H9 (cell line): ENCODE measurements around the gene ANKS1B. TPM values are rescaled to one million over a fixed set of nuclear protein-coding genes. Genes with fewer than 3 reads are reported as not detected.

Experiments used
- DNase-seq: peaks from one replicate; pipeline ENCODE4 v3.0.0-alpha.2; 2017
- H2AFZ ChIP-seq: one replicate; pipeline ENCODE4 v1.6.1; 2013; ENCODE audit warnings: mild to moderate bottlenecking, low read length, control low read depth, moderate library complexity
- H2AK5ac ChIP-seq: 2 replicates; pipeline ENCODE4 v1.6.1; 2013; ENCODE audit warnings: low read length, control low read depth, mixed read lengths; ENCODE audit not compliant: insufficient read length
- H2BK120ac ChIP-seq: one replicate; pipeline ENCODE4 v1.6.1; 2013; ENCODE audit warnings: low read depth, mild to moderate bottlenecking, low read length, control low read depth, inconsistent platforms; ENCODE audit not compliant: poor library complexity, severe bottlenecking
- H2BK12ac ChIP-seq: 2 replicates; pipeline ENCODE4 v1.6.1; 2013; ENCODE audit warnings: low read length, control low read depth, mixed read lengths, low read depth; ENCODE audit not compliant: insufficient read length
- H2BK15ac ChIP-seq: 2 replicates; pipeline ENCODE4 v1.6.1; 2013; ENCODE audit warnings: low read depth, low read length, control low read depth
- H2BK20ac ChIP-seq: one replicate; pipeline ENCODE4 v1.6.1; 2013; ENCODE audit warnings: low read depth, mild to moderate bottlenecking, low read length, control low read depth, inconsistent platforms; ENCODE audit not compliant: poor library complexity, severe bottlenecking
- H2BK5ac ChIP-seq: 2 replicates; pipeline ENCODE4 v1.6.1; 2013; ENCODE audit warnings: low read length, control low read depth, mixed read lengths; ENCODE audit not compliant: insufficient read length
- H3K14ac ChIP-seq: 2 replicates; pipeline ENCODE4 v1.6.1; 2013; ENCODE audit warnings: low read length, control low read depth; ENCODE audit not compliant: insufficient read depth
- H3K18ac ChIP-seq: 2 replicates; pipeline ENCODE4 v1.6.1; 2013; ENCODE audit warnings: low read depth, mild to moderate bottlenecking, mixed read lengths, low read length, control low read depth; ENCODE audit not compliant: insufficient read length
- H3K23ac ChIP-seq: 2 replicates; pipeline ENCODE4 v1.6.1; 2013; ENCODE audit warnings: low read length, control low read depth, mixed read lengths, low read depth; ENCODE audit not compliant: insufficient read length
- H3K23me2 ChIP-seq: 2 replicates; pipeline ENCODE4 v1.6.1; 2013; ENCODE audit warnings: low read depth, mild to moderate bottlenecking, mixed read lengths, low read length, control low read depth; ENCODE audit not compliant: insufficient read length, poor library complexity, severe bottlenecking
- H3K27ac ChIP-seq: 2 replicates; pipeline ENCODE4 v1.5.1; 2013; ENCODE audit warnings: low read length, control low read depth, mixed read lengths, low read depth; ENCODE audit not compliant: insufficient read length
- H3K27me3 ChIP-seq: 2 replicates; pipeline ENCODE4 v1.6.1; 2013; ENCODE audit warnings: low read length, control low read depth, inconsistent platforms; ENCODE audit not compliant: insufficient read depth
- H3K4ac ChIP-seq: 2 replicates; pipeline ENCODE4 v1.6.1; 2013; ENCODE audit warnings: low read depth, mild to moderate bottlenecking, control low read depth, inconsistent platforms, low read length, moderate library complexity
- H3K4me1 ChIP-seq: 2 replicates; pipeline ENCODE4 v1.6.1; 2013; ENCODE audit warnings: low read length, control low read depth, inconsistent platforms; ENCODE audit not compliant: insufficient read depth
- H3K4me2 ChIP-seq: 2 replicates; pipeline ENCODE4 v1.6.1; 2013; ENCODE audit warnings: low read length, control low read depth, mixed read lengths; ENCODE audit not compliant: insufficient read length, insufficient read depth
- H3K56ac ChIP-seq: 2 replicates; pipeline ENCODE4 v1.6.1; 2013; ENCODE audit warnings: low read depth, mild to moderate bottlenecking, mixed read lengths, low read length, control low read depth; ENCODE audit not compliant: insufficient read length
- H3K79me1 ChIP-seq: 2 replicates; pipeline ENCODE4 v1.6.1; 2013; ENCODE audit warnings: low read depth, mild to moderate bottlenecking, moderate library complexity, low read length, control low read depth, inconsistent platforms; ENCODE audit not compliant: insufficient read depth, poor library complexity, severe bottlenecking
- H3K79me2 ChIP-seq: 2 replicates; pipeline ENCODE4 v1.6.1; 2013; ENCODE audit warnings: low read length, control low read depth, inconsistent platforms; ENCODE audit not compliant: insufficient read depth
- H3K9ac ChIP-seq: 2 replicates; pipeline ENCODE4 v1.6.1; 2013; ENCODE audit warnings: low read length, control low read depth, mixed read lengths; ENCODE audit not compliant: insufficient read length; ENCODE audit errors: extremely low read depth
- H3K9me3 ChIP-seq: one replicate; pipeline ENCODE4 v1.6.1; 2013; ENCODE audit warnings: low read depth, low read length, inconsistent platforms; ENCODE audit not compliant: control insufficient read depth
- H3T11ph ChIP-seq: one replicate; pipeline ENCODE4 v1.6.1; 2013; ENCODE audit warnings: mild to moderate bottlenecking, low read length, control low read depth, inconsistent platforms
- H4K20me1 ChIP-seq: one replicate; pipeline ENCODE4 v1.6.1; 2013; ENCODE audit not compliant: control insufficient read depth, insufficient read length, insufficient read depth
- H4K5ac ChIP-seq: 2 replicates; pipeline ENCODE4 v1.6.1; 2013; ENCODE audit warnings: low read depth, mild to moderate bottlenecking, mixed read lengths, low read length, control low read depth; ENCODE audit not compliant: insufficient read length
- H4K8ac ChIP-seq: replicated peaks from 2 replicates; pipeline ENCODE4 v1.6.1; 2013; ENCODE audit warnings: low read length, control low read depth, mixed read lengths, low read depth; ENCODE audit not compliant: insufficient read length
- H4K91ac ChIP-seq: 2 replicates; pipeline ENCODE4 v1.6.1; 2013; ENCODE audit warnings: low read depth, mild to moderate bottlenecking, moderate library complexity, mixed read lengths, low read length, control low read depth; ENCODE audit not compliant: insufficient read length
- H3K27ac Mint-ChIP-seq, 3 experiments: 2 replicates in 2 of 3; 3 replicates in 1 of 3; pipeline ENCODE4 v1.8.0; 2020 to 2021; ENCODE audit warnings: mixed read lengths in 3 of 3, mild to moderate bottlenecking in 1 of 3, moderate library complexity in 1 of 3
- H3K27me3 Mint-ChIP-seq: 2 replicates; pipeline ENCODE4 v1.8.0; 2021; ENCODE audit warnings: low read depth, mild to moderate bottlenecking, moderate library complexity, mixed read lengths
- H3K36me3 Mint-ChIP-seq, 3 experiments: 2 replicates in 2 of 3; 3 replicates in 1 of 3; pipeline ENCODE4 v1.8.0; 2020 to 2021; ENCODE audit warnings: low read depth in 3 of 3, mixed read lengths in 3 of 3; ENCODE audit not compliant: insufficient read depth in 1 of 3
- H3K4me1 Mint-ChIP-seq, 2 experiments: 2 replicates each; pipeline ENCODE4 v1.8.0; 2020; ENCODE audit warnings: mixed read lengths in 2 of 2
- H3K4me3 Mint-ChIP-seq, 2 experiments: 2 replicates in 1 of 2; 3 replicates in 1 of 2; pipeline ENCODE4 v1.8.0; 2020 to 2021; ENCODE audit warnings: mild to moderate bottlenecking in 2 of 2, mixed read lengths in 2 of 2, moderate library complexity in 1 of 2
- H3K9me3 Mint-ChIP-seq, 2 experiments: 2 replicates in 1 of 2; 3 replicates in 1 of 2; pipeline ENCODE4 v1.8.0; 2020; ENCODE audit warnings: mild to moderate bottlenecking in 2 of 2, mixed read lengths in 2 of 2, moderate library complexity in 1 of 2
- WGBS: extraction: QIAGEN DNeasy Blood & Tissue Kit; methylation state at CpG from one replicate; pipeline ENCODE4 v1.1.7; 2013; ENCODE audit warnings: missing lambda C conversion rate, low lambda C conversion rate, mixed read lengths; ENCODE audit not compliant: insufficient read length; ENCODE audit errors: extremely low coverage; 5-methylcytosine and 5-hydroxymethylcytosine counted together
- total RNA-seq: library from RNA; stranded (reverse); gene quantifications from 2 replicates; pipeline ENCODE4 v1.2.1, GENCODE V29; 2021
- TF ChIP-seq, protein P1 (sequence below): fragments of 200-600 bp; sonication (generic); conservative IDR thresholded peaks from 3 replicates; pipeline ENCODE4 v1.8.0; 2021; ENCODE audit warnings: antibody characterized with exemption, mild to moderate bottlenecking

Gene ANKS1B
- total RNA-seq, 1 experiment from 2014 or later = 4.1 TPM

GRCh38 chr12:99711246-99711645 lies 273.5 kb downstream of the ANKS1B start:
- Histone ChIP-seq H3K4me2 (no peak overlapping the region), H3K27ac (no peak overlapping the region), H3K14ac (no peak overlapping the region), H2AFZ (no peak overlapping the region), H3K4me1 (no peaks in the 10 kb centered on the region; the same call in 1 of the 2 replicates), H4K5ac (no peak overlapping the region), H2AK5ac (no peak overlapping the region), H3K23ac (no peak overlapping the region), H3K23me2 (no peaks in the 10 kb centered on the region), H3K27me3 (no peaks in the 10 kb centered on the region), H2BK5ac (no peak overlapping the region), H3K9me3 (no peaks in the 10 kb centered on the region), H2BK15ac (no peak overlapping the region), H3K9ac (no peak overlapping the region), H4K20me1 (no peaks in the 10 kb centered on the region), H3K79me1 (no peaks in the 10 kb centered on the region), H3K18ac (no peak overlapping the region), H4K8ac (no peak overlapping the region), H2BK120ac (no peak overlapping the region), H4K91ac (no peak overlapping the region), H3K79me2 (no peaks in the 10 kb centered on the region), H2BK12ac (no peak overlapping the region), H3T11ph (no peak overlapping the region), H2BK20ac (no peak overlapping the region), H3K4ac (no peak overlapping the region), H3K56ac (no peak overlapping the region)
- Mint-ChIP-seq H3K27ac (no peak overlapping the region; a peak in 1 of 7 replicates), H3K4me1 (peaks cover 7% of the 10 kb centered on the region in 2 experiments), H3K9me3 (peaks cover 3 to 4% of the 10 kb centered on the region in 2 experiments; a peak in 3 of 5 replicates), H3K27me3 (no peaks in the 10 kb centered on the region), H3K4me3 (no peak overlapping the region), H3K36me3 (peaks cover 0 to 13% (median 7%) of the 10 kb centered on the region in 3 experiments; a peak in 5 of 7 replicates)
- no peak for DNase-seq
- WGBS = no CpG with 5 or more reads among the region's 1 CpG
- TF ChIP-seq, protein P1, sequence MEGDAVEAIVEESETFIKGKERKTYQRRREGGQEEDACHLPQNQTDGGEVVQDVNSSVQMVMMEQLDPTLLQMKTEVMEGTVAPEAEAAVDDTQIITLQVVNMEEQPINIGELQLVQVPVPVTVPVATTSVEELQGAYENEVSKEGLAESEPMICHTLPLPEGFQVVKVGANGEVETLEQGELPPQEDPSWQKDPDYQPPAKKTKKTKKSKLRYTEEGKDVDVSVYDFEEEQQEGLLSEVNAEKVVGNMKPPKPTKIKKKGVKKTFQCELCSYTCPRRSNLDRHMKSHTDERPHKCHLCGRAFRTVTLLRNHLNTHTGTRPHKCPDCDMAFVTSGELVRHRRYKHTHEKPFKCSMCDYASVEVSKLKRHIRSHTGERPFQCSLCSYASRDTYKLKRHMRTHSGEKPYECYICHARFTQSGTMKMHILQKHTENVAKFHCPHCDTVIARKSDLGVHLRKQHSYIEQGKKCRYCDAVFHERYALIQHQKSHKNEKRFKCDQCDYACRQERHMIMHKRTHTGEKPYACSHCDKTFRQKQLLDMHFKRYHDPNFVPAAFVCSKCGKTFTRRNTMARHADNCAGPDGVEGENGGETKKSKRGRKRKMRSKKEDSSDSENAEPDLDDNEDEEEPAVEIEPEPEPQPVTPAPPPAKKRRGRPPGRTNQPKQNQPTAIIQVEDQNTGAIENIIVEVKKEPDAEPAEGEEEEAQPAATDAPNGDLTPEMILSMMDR = no peak
